HG03469 (cell line): ENCODE results near the gene SCP2.

Source experiments
- ATAC-seq: cut with Tn5 transposase; IDR thresholded peaks from one replicate; pipeline ENCODE4 v1.9.1; 2021; ENCODE audit warnings: mild to moderate bottlenecking, moderate library complexity, moderate number of reproducible peaks; ENCODE audit not compliant: unreplicated experiment

SCP2 gene

DNA sequence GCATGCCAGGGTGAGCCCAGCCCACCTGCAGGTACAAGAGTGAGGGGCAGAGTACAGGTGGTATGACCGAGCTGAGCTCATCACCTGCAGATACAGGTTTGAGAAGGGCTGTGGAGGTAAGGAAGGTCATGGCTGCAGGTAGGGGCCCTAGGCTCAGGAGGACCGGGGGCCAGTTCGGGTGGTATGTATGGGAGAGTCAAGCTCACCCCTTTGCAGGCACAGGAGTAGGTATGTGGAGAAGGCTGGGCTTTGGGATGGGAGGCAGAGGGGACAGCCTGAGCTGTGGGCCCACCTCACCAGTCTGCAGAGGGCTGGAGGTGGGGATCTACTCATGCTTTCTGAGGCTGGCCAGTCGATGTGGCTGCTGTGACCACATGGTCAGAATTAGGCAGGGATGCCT, 152.2 kb downstream of the SCP2 start:
- no peak for ATAC-seq

DNA sequence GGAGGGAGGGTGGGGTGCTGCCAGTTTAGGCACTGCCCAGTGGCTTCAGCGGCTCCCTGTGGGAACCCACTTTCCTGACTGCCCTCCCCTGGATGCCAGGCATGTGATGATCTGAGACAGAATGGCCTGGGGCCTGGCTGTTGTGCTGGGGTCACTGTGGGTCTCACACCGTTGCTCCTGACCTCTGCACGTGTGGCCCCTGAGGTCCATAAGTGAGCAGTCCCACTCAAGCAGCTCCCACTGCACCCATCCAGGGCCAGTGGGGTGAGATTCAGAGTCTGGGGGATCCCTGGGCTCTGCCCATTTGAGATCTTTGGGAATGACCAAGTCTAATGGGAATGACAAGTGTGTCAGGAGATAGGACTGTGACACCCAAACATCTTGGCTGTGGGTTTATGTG, 153.0 kb downstream of the SCP2 start:
- ATAC-seq, result no peak

DNA sequence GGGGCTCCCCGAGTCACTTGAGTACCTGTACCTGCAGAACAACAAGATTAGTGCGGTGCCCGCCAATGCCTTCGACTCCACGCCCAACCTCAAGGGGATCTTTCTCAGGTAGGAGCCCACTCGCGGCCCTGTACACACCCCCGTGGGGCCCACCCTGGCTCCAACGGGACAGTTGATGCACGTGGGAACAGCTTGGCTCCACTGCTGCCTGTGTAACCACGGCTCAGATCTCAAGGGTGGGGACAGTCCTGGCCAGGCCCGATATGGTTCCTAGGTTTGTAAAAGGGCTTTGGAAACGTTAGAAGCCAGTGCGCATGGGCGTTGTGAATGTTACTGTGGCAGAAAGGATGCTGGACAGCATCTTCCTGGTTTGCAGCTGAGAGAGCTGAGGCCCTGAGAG, 153.7 kb downstream of the SCP2 start:
- ATAC-seq, result no peak

DNA sequence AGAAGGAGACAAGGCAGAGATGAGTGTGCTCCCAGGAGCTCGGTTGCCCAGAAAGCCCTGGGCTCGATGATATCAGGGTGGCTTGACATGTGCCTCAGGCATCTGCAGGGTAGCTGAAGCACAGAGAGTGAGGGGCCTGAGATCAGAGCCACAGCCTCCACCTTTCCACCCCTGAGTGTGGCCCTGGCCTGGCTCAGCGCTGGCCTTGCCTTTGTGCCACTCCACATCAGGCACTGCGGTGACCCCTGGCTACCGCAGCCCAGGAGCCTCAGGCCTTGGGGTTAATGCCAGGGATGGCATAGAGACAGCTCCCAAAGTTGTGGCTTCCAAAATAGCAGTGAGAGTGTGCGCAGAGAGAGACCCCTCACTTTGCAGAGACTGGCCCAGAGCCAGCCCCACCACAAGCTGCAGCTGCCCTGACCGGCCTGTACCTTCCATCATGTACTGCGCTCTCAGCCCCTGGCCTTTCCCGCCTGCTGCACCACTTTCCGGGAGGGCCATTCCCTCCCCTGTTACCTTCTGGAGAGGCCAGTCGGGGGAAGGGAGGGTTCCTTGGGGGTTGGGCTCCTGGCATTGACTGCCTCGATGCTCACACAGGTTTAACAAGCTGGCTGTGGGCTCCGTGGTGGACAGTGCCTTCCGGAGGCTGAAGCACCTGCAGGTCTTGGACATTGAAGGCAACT, 154.4 kb downstream of the SCP2 start:
- no peak for ATAC-seq

DNA sequence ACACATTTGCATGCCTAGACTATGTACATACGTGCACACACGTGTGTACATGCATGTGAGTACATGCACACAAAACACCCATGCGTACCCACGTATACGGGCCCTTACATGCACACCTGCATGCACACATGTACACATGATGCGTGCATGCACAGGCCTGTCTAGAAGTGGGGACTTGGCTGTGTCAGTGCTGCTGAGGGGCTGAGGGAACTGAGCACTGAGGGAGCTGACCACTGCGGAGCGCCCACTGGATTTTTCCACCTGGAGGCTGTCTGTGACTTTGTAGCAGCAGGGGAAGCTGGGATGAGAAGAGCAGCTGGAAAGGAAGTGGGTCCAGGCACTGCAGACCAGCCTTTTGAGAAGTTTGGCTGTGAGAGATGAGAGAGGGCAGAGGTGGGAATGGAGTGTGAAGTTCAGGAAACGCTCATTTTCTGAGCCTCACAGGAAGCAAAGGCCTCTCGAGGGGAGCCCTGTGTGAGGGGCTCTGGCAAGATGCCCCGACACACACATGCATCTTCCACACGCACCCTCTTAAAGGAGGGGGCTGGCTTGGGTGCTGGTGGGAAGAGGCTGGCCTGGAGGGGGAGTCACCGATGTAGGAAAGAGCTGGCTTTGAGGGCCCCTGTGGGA, 155.9 kb downstream of the SCP2 start:
- no peak for ATAC-seq

DNA sequence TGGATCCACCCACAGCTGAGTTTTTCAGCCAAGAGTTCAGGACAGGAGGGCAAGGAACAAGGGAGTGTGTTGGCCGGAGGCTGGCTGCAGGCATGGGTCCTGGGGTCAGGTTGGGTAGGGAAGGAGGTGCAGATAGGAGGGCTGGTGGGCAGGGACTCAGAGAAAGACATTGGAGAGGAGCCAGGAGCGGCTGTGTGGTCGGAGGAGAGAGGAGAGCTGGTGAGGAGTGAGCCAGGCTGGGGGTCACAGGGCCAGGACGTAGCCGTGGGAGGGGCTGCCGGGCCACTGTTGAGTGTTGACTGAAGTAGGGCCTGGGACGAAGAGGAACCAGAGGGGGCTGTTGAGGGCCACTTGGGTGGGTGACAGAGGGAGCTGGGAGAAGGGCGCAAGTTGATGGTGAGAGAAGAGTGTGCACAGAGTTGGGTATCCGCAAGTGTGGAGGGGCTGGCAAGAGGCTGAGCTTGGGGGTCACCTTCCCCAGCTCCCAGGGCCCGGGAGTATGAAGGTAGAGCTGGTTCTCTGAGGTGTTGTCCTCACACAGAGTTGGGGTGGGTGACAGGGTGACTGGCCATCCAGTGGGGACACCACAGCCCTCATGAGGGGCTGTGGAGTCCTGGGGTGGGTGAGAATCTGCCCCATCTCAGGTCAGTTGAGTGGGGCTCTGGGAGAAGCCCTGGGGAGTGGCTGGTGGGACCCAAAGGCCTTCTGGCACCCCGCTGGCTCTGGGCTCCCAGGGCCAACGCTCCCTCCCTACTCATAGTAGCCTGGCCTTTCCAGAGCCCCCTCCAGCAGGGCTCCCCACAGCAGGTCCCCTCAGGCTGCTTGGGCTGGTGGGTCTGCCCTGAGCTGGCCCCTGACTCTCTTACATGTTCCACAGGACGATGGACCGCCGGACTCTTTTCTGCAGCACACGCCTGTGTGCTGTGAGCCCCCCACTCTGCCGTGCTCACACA, 156.8 kb downstream of the SCP2 start:
- no peak for ATAC-seq

DNA sequence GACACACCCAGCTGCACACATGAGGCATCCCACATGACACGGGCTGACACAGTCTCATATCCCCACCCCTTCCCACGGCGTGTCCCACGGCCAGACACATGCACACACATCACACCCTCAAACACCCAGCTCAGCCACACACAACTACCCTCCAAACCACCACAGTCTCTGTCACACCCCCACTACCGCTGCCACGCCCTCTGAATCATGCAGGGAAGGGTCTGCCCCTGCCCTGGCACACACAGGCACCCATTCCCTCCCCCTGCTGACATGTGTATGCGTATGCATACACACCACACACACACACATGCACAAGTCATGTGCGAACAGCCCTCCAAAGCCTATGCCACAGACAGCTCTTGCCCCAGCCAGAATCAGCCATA, 157.5 kb downstream of the SCP2 start:
- no peak for ATAC-seq

DNA sequence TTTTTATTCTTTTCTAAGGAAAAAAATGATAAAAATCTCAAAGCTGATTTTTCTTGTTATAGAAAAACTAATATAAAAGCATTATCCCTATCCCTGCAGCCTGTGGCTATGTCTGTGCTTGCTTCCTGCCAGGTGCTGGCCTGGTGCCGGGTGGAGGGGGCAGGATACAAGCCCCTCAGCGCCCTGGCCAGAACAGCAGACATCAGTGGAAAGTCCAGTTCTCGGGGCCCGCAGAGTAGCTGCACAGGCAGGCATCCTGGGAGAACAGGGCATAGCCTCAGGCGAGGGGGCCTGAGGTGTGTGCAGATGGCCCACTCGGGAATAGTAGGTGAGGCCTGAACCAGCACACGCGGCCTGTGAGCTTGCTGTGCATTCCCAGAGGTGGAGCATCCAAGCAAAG, 158.3 kb downstream of the SCP2 start:
- no peak for ATAC-seq

DNA sequence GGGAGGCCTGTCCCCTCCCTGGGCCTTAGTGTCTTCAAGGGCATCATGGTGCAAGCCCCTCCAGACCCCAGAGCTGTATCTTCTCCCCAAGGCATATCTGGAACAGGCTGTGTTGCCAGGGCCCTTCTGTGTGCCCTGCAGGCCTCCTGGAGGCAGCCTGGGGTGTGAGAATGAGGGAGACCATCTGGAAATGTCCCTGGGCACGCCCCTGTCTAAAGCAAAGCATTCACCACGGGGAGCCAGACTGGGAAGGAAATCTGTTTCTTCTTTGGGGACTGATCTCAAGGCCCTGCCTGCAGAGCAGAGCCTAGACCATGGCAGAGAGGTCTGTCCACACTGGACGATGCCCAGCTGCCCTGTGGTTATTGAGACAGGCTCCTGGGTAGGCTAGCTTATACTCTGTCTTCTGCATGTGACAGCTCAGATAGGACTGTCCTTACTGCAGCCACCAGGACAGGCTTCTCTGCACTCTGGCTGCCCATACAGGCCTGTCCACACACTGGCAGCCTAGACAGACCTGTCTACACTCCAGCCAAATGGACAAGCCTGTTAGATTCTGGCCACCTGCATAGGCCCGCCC, 159.5 kb downstream of the SCP2 start:
- no peak for ATAC-seq

DNA sequence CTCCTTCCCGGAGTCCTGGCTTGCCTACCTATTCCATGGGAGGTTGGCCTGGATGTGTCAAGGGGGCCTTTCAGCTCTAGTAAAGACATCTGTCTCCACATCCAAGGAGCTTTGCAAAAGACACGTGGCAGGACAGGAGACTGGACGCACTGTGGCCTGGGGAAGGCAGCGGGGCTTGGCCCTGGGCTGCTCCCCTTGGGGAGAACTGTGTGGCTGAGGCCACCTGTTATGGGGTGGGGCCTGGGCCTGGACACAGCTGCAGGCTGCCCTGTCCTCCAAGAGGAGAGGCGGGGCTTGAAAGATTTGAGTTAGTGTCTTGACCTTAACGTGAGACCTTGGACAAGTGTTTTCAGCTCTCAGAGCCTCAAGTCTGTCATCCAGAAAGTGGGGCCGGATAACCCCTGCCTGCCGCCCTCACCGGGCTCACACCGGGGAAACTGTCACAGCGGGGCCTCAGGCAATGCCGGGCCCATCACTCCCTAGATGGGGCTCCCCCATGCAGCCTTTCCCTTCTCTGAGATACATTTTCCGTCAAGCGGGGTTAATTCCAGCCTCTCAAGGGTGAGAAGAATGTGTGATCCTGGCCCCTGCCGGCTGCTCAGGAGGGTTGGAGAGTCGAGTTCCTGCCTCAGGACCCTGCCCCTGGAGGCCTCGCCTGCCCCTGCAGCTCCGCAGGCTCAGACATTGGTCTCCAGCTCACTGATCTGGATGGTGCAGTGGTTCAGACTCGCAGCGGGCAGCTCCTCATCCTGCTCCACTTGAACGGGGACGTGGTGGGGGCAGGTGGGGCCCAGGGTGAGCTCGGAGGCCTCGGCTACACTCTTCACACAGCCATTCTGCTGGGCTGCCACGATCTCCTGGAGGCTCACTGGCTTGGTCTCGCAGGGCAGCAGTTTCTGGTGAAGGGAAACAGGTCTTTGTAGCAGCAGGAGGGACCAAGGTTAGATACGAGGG, 160.5 kb downstream of the SCP2 start:
- no peak for ATAC-seq

DNA sequence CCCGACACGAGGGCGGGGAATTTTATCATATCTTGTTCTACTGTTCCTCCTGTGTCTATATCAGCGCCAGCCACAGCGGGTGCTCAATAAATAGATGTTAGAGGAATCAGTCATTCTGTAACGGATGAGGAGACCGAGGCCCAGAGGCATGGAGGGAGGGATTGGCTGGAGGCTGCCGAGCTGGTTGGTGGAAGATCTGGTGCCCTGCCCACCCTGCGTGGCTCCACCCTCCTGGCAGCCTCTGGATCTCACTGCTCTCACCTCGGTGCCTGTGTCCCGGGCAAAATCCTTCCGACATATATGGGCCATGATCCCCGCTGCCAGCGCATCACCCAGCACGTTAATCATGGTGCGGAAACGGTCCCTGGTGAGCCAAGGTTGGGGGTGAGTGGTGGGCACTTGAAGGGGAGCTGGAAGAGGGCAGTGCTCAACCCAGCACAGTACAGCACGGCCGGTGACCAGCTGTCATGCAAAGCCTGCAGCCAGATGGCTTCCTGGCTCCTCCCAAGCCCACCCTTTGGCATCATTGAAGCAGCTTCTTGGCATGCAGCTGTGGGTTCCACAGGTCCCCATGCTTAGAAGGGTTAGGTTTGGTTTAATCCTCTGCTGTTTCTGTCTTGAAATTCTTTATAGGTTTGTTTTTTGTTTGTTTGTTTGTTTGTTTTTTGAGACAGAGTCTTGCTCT, 161.7 kb downstream of the SCP2 start:
- ATAC-seq, result no peak

DNA sequence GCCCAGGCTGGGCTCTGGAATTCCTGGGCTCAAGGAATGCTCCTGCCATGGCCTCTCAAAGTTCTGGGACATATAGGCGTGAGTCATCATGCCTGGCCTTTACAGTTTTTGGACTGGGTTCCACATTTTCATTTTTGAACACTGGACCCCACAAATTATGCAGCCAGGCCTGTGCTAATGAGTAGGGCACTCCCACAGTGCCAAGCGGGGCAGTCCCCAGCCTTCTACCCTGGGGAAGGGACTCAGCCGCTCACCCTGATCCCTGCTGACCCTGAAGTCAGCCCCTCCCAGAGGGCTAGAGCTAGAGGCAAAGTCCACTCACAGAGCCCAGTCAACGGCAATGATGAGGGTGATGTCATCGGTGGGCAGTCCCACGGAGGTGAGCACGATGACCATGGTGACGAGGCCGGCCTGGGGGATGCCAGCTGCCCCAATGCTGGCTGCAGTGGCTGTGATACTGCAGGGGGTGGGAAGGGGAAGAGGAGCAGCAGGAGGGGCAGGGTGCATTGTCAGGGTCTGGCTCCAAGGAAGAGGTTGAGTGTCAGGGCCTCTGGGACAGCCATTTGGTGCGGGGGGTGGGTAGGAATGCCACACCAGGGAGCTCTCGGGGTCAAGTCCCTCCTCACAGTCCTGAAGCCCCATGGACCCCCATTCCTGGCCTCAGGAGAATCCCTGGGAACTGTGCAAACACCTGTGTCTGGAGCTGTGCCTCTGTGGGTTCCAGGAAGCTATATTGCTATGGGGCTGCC, 162.6 kb downstream of the SCP2 start:
- no peak for ATAC-seq

DNA sequence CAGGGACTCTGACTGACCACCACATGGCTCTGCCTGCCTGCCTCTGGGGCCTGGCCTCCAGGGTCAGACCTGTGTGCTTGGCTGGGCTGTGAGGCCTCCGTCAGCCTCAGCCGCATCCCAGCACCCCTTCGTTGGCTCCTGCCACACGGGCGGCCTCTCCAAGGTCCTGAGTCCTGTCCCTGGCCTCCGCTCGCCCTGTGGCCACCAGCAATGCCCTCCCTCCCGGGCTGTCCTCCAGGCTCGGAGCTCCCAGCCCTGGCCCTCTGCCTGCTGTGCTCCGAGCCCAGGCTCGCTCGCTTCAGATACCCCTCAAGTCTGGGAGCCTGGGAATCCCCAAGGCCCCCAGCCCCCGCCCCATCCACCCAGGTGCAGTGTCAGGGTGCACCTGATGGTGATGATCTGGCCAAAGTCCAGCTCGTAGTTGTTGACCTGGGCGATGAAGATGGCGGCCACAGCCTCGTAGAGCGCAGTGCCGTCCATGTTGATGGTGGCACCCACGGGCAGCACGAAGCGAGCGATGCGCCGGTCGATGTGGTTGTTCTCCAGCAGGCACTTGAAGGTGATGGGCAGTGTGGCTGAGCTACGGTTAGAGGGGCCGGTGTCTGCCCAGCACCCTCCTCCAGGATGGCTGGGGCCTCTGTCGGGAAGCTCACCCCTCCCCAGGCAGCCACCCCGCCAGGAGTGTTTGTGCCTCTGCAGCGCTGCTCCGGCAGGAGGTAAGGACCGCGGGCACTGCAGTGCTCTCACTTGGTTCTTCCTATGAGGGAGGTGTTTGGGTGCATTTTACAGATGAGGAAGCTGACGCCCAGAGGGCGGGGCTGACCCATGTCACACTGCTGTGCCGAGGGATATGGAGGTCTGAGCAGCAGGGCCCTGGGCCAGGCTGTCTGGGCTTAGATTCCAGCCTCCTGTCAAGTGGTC, 163.4 kb downstream of the SCP2 start:
- no peak for ATAC-seq

DNA sequence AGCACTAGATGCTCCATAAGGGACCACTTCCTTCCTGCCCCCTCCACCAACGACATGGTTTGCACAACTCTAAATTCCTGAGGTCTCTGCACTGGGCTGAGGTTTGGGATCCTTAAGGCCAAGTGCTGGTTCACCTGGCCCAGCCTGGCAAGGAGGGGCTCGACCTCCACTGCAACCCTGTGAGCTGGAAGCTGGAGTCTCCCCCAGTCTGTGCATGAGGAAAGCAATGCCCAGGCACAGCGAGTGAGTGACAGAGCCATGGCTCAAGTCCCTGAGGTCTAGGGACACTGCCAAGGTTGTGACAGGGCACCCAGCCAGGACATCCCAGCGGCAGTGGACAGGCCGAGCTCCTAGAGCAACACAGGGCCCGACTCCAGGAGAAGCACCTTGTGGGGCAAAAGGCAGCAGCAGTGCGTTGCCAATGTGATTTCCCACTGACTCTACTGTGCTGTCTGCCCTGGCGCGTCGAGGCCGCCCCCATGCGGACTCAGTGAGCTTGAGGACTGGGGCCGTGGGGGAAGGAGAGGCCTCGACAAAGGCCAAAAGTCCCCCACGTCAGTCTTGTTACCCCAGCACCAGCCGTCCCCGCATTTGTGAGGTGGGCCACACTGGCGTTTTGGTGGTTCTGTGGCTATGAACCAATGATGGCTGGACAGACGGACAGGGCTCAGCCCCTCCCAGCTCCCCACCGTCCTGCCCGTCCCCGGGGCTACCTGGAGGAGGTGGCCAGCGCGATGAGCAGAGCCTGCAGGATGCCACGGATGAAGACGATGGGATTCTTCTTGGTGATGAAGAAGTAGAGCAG, 165.0 kb downstream of the SCP2 start:
- no peak for ATAC-seq

DNA sequence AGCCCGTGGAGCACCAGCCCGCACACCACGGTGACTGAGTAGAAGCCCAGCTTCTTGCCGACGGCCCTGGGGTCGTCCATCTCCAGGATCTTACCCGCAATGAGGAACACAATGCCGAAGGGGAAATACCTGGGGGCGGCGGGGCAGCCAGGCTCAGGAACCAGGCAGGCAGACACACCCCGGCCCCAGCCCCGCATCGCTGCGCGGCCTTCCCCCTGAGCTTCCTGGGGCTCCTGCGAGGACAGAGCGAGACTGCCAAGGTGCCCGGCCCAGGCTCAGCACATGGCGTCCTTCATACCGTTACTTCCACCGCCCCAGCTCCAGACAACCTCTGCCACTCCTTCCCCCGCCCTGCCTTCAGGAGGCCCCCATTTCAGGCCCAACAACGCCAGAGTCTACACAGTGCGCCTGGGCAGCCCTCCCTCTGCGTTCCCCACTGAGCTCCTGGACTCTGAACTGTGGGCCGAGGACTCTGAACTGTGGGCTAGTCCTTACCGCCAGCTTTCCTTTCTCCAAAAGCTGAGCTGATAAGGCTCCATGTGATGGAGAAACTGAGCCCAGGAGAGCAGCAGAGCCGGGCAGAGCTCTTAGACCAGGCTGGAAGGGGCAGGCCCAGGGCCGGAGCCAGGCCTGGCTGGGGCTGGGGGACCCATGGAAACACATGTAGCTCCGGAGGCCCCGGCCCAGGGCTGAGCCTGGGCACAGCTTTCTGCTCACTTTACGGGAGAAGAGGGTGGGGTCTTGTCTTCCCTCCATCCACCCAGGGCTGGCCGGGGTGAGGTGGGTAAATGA, 165.8 kb downstream of the SCP2 start:
- ATAC-seq, result no peak

DNA sequence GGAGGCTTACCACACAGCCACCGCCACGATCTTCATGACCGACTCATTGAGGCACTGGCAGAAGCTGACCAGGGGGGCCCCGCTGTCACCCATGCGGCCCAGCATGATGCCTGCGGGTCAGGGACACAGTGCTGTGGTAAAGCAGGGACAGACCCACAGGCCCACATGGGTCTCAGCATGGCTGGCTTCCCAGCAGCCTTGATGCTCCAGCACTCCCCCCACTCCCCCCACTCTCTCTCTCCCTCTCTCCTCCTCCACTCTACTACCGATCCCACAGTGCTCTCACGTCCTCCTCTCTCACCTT, 166.3 kb downstream of the SCP2 start:
- ATAC-seq, result no peak
